ENCODE results near the gene SNX10.
A peak's percentile ranks its signal among the peaks of the same experiment; 100 is the strongest.

Gene SNX10

GRCh38 chr7:26369593-26369992 is 77.9 kb downstream of the SNX10 start:
- DNase-seq (ENCODE audit: low read depth): peak; percentile 47

GRCh38 chr7:26370011-26370410 is 78.3 kb downstream of the SNX10 start:
- no peak for DNase-seq (ENCODE audit: low read depth)

GRCh38 chr7:26372249-26372648 is 80.6 kb downstream of the SNX10 start:
- no peak for DNase-seq (ENCODE audit: low read depth)

- DNase-seq (ENCODE audit: low read depth): no peak
Measured at GRCh38 chr7:26372704-26373103, 81.0 kb downstream of the SNX10 start.

- DNase-seq (ENCODE audit: low read depth): no peak
Measured at GRCh38 chr7:26374647-26375373, 83.1 kb downstream of the SNX10 start.

GRCh38 chr7:26375726-26376174 is 84.1 kb downstream of the SNX10 start:
- DNase-seq (ENCODE audit: low read depth): no peak

GRCh38 chr7:26376175-26376917 is 84.7 kb downstream of the SNX10 start:
- no peak for DNase-seq (ENCODE audit: low read depth)

- DNase-seq (ENCODE audit: low read depth): no peak
Measured at GRCh38 chr7:26378016-26378415, 86.4 kb downstream of the SNX10 start.

- DNase-seq (ENCODE audit: low read depth): no peak
Measured at GRCh38 chr7:26379711-26380110, 88.0 kb downstream of the SNX10 start.

GRCh38 chr7:26381476-26382353 is 90.1 kb downstream of the SNX10 start:
- DNase-seq (ENCODE audit: low read depth): no peak

- DNase-seq (ENCODE audit: low read depth): no peak
Measured at GRCh38 chr7:26385240-26385639, 93.6 kb downstream of the SNX10 start.

GRCh38 chr7:26387731-26388130 is 96.1 kb downstream of the SNX10 start:
- DNase-seq (ENCODE audit: low read depth): no peak

GRCh38 chr7:26388256-26388655 is 96.6 kb downstream of the SNX10 start:
- no peak for DNase-seq (ENCODE audit: low read depth)

GRCh38 chr7:26390016-26390415 is 98.4 kb downstream of the SNX10 start:
- no peak for DNase-seq (ENCODE audit: low read depth)

GRCh38 chr7:26393818-26394217 is 102.2 kb downstream of the SNX10 start:
- no peak for DNase-seq (ENCODE audit: low read depth)

- no peak for DNase-seq (ENCODE audit: low read depth)
Measured at GRCh38 chr7:26397332-26397731, 105.7 kb downstream of the SNX10 start.

- DNase-seq (ENCODE audit: low read depth): no peak
Measured at GRCh38 chr7:26397796-26398426, 106.2 kb downstream of the SNX10 start.

GRCh38 chr7:26398427-26398755 is 106.7 kb downstream of the SNX10 start:
- DNase-seq (ENCODE audit: low read depth): no peak

- no peak for DNase-seq (ENCODE audit: low read depth)
Measured at GRCh38 chr7:26398756-26399509, 107.3 kb downstream of the SNX10 start.

GRCh38 chr7:26399736-26400135 is 108.1 kb downstream of the SNX10 start:
- DNase-seq (ENCODE audit: low read depth): no peak

- no peak for DNase-seq (ENCODE audit: low read depth)
Measured at GRCh38 chr7:26403640-26404039, 112.0 kb downstream of the SNX10 start.
